Neural progenitor cell (in vitro differentiated cells): Measurements from ENCODE around the gene FAM83B. TPM values are rescaled to one million over a fixed set of nuclear protein-coding genes. Genes with fewer than 3 reads are reported as not detected.

Experiments
- DNase-seq: peaks from one replicate; pipeline ENCODE4 v3.0.0-alpha.2; 2016; ENCODE audit warnings: low spot score
- H2AFZ ChIP-seq: fragments of 200-600 bp; sonication (generic); replicated peaks from 2 replicates; pipeline ENCODE4 v1.6.1; 2016; ENCODE audit warnings: antibody characterized with exemption
- H3F3A ChIP-seq: fragments of 200-600 bp; sonication (generic); 2 replicates; pipeline ENCODE4 v1.6.1; 2016; ENCODE audit warnings: antibody characterized with exemption, low read depth
- H3K27ac ChIP-seq: fragments of 200-600 bp; sonication (generic); 2 replicates; pipeline ENCODE4 v1.5.1; 2016; ENCODE audit warnings: mild to moderate bottlenecking
- H3K27me3 ChIP-seq: fragments of 200-600 bp; sonication (generic); 2 replicates; pipeline ENCODE4 v1.6.1; 2016; ENCODE audit warnings: mild to moderate bottlenecking, moderate library complexity
- H3K36me3 ChIP-seq: fragments of 200-600 bp; sonication (generic); 2 replicates; pipeline ENCODE4 v1.5.1; 2016
- H3K4me1 ChIP-seq: fragments of 200-600 bp; sonication (generic); 2 replicates; pipeline ENCODE4 v1.6.1; 2016; ENCODE audit warnings: mixed run types
- H3K4me2 ChIP-seq: fragments of 200-600 bp; sonication (generic); 2 replicates; pipeline ENCODE4 v1.6.1; 2016
- H3K4me3 ChIP-seq: fragments of 200-600 bp; sonication (generic); 2 replicates; pipeline ENCODE4 v1.5.1; 2016
- H3K79me2 ChIP-seq: fragments of 200-600 bp; sonication (generic); 2 replicates; pipeline ENCODE4 v1.6.1; 2016; ENCODE audit warnings: low read depth
- H3K9ac ChIP-seq: fragments of 200-600 bp; sonication (generic); 2 replicates; pipeline ENCODE4 v1.6.1; 2016
- H3K9me3 ChIP-seq: fragments of 200-600 bp; sonication (generic); 2 replicates; pipeline ENCODE4 v1.5.1; 2016; ENCODE audit warnings: low read depth
- H4K20me1 ChIP-seq: fragments of 200-600 bp; sonication (generic); 2 replicates; pipeline ENCODE4 v1.6.1; 2016; ENCODE audit warnings: low read depth
- H3K27ac Mint-ChIP-seq: 3 replicates; pipeline ENCODE4 v1.8.0; 2021; ENCODE audit warnings: mixed read lengths
- H3K27me3 Mint-ChIP-seq: 2 replicates; pipeline ENCODE4 v1.8.0; 2022; ENCODE audit warnings: low read depth, mild to moderate bottlenecking, inconsistent platforms, moderate library complexity, mixed read lengths; ENCODE audit not compliant: insufficient read depth
- H3K36me3 Mint-ChIP-seq: 3 replicates; pipeline ENCODE4 v1.8.0; 2021; ENCODE audit warnings: mixed read lengths
- H3K4me1 Mint-ChIP-seq: 3 replicates; pipeline ENCODE4 v1.8.0; 2021; ENCODE audit warnings: mixed read lengths
- H3K4me3 Mint-ChIP-seq: 3 replicates; pipeline ENCODE4 v1.8.0; 2021; ENCODE audit warnings: mild to moderate bottlenecking, moderate library complexity, mixed read lengths
- H3K9me3 Mint-ChIP-seq: 3 replicates; pipeline ENCODE4 v1.8.0; 2020; ENCODE audit warnings: mixed read lengths
- CTCF ChIP-seq: fragments of 200-600 bp; sonication (generic); IDR thresholded peaks from 2 replicates; pipeline ENCODE4 v1.5.1; 2017; ENCODE audit warnings: antibody characterized with exemption, mild to moderate bottlenecking
- EZH2 ChIP-seq: fragments of 200-600 bp; sonication (generic); IDR thresholded peaks from 2 replicates; pipeline ENCODE4 v1.6.1; 2017; ENCODE audit warnings: antibody characterized with exemption, mild to moderate bottlenecking, moderate library complexity
- EZH2phosphoT487 ChIP-seq: fragments of 200-600 bp; sonication (generic); IDR thresholded peaks from 2 replicates; pipeline ENCODE4 v1.6.1; 2017; ENCODE audit warnings: antibody characterized with exemption
- total RNA-seq: library from RNA; depleted of rRNA; stranded (reverse); fragments of >200 nt; gene quantifications from 2 replicates; pipeline ENCODE4 v1.2.3, GENCODE V29; 2015; ENCODE audit warnings: low replicate concordance

Gene FAM83B
- total RNA-seq, 1 donor from 2014 or later: 5.3 TPM

GRCh38 chr6:54801244-54801643 is 45.3 kb upstream of the FAM83B start:
- H3K27ac ChIP-seq: no peak overlapping the region
- H3F3A ChIP-seq: no peaks in the 10 kb centered on the region
- DNase-seq: no peak
- H3K27me3 ChIP-seq: no peaks in the 10 kb centered on the region
- H3K4me3 ChIP-seq: no peak overlapping the region
- H3K4me2 ChIP-seq: no peak overlapping the region
- TF ChIP-seq EZH2phosphoT487 (no peak), EZH2 (no peak), CTCF (no peak)
- peaks cover 2% of the 10 kb centered on the region for H3K4me1 Mint-ChIP-seq
- no peaks in the 10 kb centered on the region for H4K20me1 ChIP-seq
- H3K27me3 Mint-ChIP-seq: peaks cover 3% of the 10 kb centered on the region
- no peak overlapping the region for H2AFZ ChIP-seq
- no peaks in the 10 kb centered on the region for H3K4me1 ChIP-seq
- no peak overlapping the region for H3K4me3 Mint-ChIP-seq
- no peaks in the 10 kb centered on the region for H3K36me3 Mint-ChIP-seq
- H3K36me3 ChIP-seq: no peaks in the 10 kb centered on the region
- H3K9me3 ChIP-seq: no peaks in the 10 kb centered on the region
- H3K27ac Mint-ChIP-seq: no peak overlapping the region
- H3K9me3 Mint-ChIP-seq: peaks cover 11% of the 10 kb centered on the region
- H3K9ac ChIP-seq: no peak overlapping the region
- H3K79me2 ChIP-seq: no peaks in the 10 kb centered on the region

GRCh38 chr6:54801669-54802068 is 44.9 kb upstream of the FAM83B start:
- TF ChIP-seq EZH2 (no peak), EZH2phosphoT487 (no peak), CTCF (no peak)

GRCh38 chr6:54802775-54803634 is 43.6 kb upstream of the FAM83B start:
- no peak overlapping the region for H3K27ac Mint-ChIP-seq

More at GRCh38 chr6:54801669-54802068, 44.9 kb upstream of the FAM83B start:
- no peaks in the 10 kb centered on the region for H3K36me3 Mint-ChIP-seq
- no peaks in the 10 kb centered on the region for H3F3A ChIP-seq
- H3K4me1 ChIP-seq: no peaks in the 10 kb centered on the region
- H2AFZ ChIP-seq: no peak overlapping the region
- no peaks in the 10 kb centered on the region for H3K9me3 ChIP-seq
- no peaks in the 10 kb centered on the region for H3K79me2 ChIP-seq
- H3K4me3 ChIP-seq: no peak overlapping the region
- H3K4me3 Mint-ChIP-seq: no peak overlapping the region
- H3K9ac ChIP-seq: no peak overlapping the region
- H3K27me3 Mint-ChIP-seq: peaks cover 3% of the 10 kb centered on the region
- peaks cover 2% of the 10 kb centered on the region for H3K4me1 Mint-ChIP-seq
- no peaks in the 10 kb centered on the region for H3K27me3 ChIP-seq
- no peaks in the 10 kb centered on the region for H3K36me3 ChIP-seq
- no peak overlapping the region for H3K27ac ChIP-seq
- H3K9me3 Mint-ChIP-seq: peaks cover 7% of the 10 kb centered on the region
- no peak for DNase-seq
- H3K27ac Mint-ChIP-seq: no peak overlapping the region
- H4K20me1 ChIP-seq: no peaks in the 10 kb centered on the region
- H3K4me2 ChIP-seq: no peak overlapping the region

More at GRCh38 chr6:54802775-54803634, 43.6 kb upstream of the FAM83B start:
- Histone ChIP-seq H3K27ac (no peak overlapping the region), H3F3A (no peaks in the 10 kb centered on the region), H3K4me1 (no peaks in the 10 kb centered on the region), H3K36me3 (no peaks in the 10 kb centered on the region), H3K9me3 (no peaks in the 10 kb centered on the region), H4K20me1 (no peaks in the 10 kb centered on the region), H3K4me3 (no peak overlapping the region), H2AFZ (no peak overlapping the region), H3K27me3 (no peaks in the 10 kb centered on the region), H3K4me2 (no peak overlapping the region), H3K79me2 (no peaks in the 10 kb centered on the region), H3K9ac (no peak overlapping the region)
- Mint-ChIP-seq H3K9me3 (peaks cover 1% of the 10 kb centered on the region), H3K27me3 (peaks cover 3% of the 10 kb centered on the region), H3K36me3 (no peaks in the 10 kb centered on the region), H3K4me3 (no peak overlapping the region), H3K4me1 (peaks cover 2% of the 10 kb centered on the region)
- no peak for TF ChIP-seq CTCF
- TF ChIP-seq EZH2: no peak
- TF ChIP-seq EZH2phosphoT487: no peak
- peak; percentile 4 for DNase-seq
